Muscle of arm (tissue), 12 donors: ENCODE data around the gene PTPRH. TPM values are rescaled to one million over a fixed set of nuclear protein-coding genes. Genes with fewer than 3 reads are reported as not detected.
A peak's percentile ranks its signal among the peaks of the same experiment; 100 is the strongest.
"Not testable (repeated sequence)": the region's sequence is repeated elsewhere in the genome, so short reads cannot be mapped to it uniquely, and the experiment has no call there.

ENCODE experiments used
- DNase-seq: peaks from one replicate; pipeline ENCODE4 v3.0.0-alpha.2; 2013
- polyA plus RNA-seq, 12 donors: library from polyadenylated mRNA; unstranded; fragments of 120-200 nt; gene quantifications; one replicate each; pipeline ENCODE4 v1.2.1, GENCODE V29; 2013; ENCODE audit not compliant: insufficient read length in 12 of 12

PTPRH gene
- polyA plus RNA-seq, 12 donors, result 0.05 to 4.1 (median 0.22) TPM; not detected in 2

DNA sequence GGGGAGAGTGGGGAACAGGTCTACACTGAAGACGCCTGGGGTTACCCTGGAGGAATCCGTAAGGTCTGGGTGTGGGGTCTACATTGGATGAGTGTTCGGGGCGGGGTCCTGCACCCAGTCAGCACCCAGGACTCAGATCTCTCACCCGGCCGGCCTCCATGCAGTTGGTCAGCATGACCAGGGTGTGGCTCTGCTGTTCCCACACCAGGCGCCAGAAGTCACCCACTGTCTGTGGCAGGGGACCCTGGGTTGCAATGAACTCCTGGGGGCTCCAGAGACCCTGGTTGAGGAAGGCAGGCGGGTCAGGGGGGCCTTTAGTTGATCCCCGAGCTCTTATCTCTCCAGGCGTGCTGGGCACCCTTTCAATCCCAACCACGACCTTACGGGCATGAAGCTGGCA is 23.2 kb downstream of the PTPRH start:
- DNase-seq, result no peak

DNA sequence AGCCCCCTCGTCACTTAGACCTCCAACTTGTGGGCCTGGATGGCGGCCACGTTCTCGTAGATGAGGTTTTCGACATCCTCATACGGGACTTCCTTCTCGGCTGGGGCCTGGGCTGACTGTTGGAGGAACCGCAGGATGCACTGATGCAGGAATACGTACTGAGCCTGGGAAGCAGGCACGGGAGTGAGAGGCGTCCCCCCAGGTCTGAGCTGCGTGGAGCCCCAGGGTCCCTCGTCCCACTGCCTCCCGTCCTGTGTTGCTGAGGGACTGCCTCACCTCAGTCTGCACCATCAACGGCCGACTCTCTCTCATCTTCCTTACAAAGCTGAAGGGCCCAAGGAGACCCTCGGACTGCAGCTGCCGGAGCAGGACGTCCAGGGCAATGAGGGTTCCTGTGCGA is 27.6 kb downstream of the PTPRH start:
- no peak for DNase-seq

DNA sequence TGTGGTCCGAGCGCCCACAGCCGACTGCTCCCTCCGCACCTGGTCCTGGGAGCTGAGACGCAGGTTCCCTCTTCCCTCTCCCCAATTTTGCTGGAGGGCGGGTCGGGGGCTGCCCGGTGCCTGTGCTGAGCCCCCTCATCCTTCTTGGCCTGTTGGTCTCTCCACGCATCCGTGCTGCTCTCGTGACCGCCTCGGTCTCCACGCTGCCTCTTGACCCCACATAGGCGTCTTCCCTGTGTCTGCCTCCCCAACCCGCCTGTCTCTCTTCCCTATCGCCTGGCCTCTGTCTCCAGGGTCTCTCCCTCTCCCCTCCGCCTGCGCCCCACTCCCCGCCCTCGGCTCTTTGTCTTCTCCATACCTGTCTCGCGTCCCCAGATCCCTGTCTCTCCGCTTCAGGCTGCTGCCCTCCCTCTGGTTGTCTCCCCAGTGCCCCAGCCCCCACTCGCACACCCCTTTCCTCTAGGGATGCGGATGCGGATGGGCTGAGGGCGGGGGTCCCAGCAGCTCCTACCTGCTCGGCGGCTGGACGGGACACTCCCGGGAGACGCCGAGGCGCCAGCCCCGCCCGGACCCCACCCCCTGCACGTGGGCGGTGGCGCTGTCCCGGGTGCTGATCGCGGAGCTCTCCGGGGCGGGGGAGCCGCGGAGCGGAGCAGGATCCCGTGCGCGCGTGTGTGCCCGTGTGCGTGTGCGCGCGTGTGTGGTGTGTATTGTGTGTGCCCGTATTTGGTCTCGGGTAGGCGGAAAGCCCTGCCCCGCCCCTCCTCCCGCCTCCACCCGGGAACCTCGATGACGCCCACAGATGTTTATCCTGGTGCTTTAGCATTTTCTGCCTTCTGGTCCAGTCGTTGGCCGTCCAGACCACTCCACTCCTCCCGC is 29.5 kb downstream of the PTPRH start, which contains the start of gene SYT5:
Gene SYT5 (minus strand): TSS at position 684 of the 879 bp plus-strand sequence. CDS start 1,248 bp downstream, outside the sequence.
- DNase-seq, result no peak

DNA sequence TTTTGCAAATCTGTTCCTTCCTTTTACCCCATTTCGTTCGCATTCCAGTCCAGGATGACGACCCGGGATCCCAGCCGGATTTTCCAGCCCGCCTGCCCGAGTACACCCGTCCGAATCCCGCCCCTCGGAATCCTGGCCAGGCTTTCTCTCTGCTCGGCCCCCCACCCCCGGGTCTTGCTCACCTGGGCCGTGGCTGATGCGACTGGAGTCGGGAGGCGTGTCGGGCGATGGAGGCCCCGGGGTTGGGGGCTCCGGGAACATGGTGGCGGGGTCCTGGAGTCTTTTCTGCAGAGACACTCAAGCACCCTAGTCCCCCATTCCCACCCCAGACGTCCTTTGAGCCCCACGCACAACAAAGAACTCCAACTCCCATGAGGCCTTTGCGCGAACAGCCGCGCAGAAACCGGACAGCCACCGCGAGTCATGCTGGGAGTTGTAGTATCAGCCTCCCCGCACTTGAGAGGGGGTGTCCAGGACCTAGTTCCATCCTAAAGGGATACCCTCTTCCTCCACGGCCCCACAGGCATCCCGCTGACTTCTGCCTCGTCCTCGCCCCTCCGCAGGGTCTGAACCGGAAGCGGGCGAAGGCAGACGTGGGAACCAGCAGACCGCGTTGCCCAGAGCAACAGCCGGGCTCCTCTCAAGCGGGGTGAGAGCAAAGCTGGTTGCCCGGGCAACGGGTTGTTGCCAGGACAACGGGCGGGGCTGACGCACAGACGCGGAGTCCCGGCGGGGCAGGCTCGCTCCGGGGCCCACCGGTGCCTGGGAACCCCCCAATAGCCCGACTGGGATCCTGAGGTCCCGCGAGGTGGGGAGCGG is 30.3 kb downstream of the PTPRH start:
- peak; percentile 43 for DNase-seq

DNA sequence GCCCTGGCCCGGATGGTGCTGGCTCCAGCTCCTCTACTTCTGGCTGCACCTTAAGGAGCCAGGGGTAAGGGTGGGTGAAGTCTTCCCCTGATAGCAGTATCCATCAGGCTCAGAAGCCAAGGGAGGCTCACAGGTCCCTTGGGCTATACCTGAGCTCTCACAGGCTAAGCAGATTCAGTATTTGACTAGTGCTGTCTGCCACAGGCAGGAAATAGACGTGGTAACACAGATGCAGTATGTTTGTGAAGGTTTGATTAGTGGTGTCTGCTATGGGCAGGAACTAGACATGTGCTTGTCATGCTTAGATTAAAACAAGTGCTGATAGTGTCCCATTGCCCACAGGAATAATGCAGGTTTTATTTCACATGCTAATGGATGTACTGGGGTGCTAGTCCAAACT is 33.2 kb downstream of the PTPRH start:
- no peak for DNase-seq

DNA sequence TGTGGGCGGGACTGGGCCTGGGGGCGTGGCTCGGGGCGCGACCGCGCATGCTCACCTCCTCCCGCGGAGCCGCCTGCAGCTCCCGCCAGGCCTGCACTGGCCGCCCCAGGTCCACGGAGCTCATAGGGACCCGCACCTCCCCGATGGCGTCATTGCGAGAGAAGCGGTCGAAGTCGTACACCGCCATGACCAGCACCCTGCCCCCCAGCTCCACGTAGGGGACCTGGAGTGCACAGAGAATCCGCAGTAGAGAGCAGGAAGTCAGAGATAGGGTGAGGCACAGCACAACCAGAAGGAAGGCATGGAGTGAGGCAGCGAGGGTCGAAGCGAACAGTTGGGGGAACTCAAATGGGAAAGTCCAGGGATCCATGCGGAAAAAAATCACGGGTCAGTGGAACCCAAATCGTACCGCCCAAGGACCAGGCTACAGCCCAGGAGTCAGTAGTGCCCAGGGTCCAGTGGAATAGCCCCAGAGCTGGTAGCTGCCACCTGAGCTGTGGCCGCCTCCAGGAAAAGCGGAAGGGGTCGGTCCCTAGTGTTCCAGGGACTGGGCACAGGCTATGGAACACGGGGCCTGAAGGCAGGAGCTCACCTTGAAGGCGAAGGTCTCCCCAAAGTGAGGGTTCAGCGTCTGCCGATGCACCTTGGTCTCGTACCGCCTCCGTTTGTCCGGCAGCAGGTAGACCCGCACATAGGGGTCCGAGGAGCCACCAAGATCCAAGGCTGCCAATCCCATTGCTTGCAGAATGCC is 34.0 kb downstream of the PTPRH start:
- no peak for DNase-seq

DNA sequence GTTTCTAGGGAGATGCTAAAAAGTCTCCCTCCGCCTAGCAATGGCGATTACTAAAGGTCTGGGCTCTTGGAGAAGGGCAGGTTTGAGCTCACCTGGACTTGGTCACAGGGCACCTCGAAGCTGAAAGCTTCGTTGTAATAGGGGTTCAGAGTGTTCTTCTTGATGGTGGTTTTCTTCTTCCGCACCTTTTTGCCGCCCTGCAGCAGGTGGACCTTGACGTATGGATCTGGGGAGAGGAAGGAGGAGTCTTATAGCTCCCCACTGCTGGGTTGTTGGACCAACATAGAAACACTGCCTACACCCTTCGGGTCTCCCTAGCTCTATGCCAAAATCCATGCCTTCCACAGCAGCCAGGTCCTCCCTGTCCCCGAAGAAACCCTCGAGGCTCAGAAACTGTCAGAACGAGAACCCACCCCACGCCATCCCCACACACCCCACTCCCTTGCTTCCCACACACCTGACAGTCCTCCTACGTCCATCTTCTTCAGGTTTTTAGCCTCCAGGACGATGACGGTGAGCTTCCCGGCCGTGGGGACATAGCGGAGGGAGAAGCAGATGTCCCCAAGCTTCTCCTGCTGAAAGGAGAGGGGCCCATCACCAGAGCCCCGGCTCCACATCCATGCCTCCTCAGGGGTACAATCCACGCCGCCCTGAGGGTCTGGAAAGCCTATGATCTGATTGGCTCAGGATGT is 34.7 kb downstream of the PTPRH start:
- DNase-seq, result no peak

DNA sequence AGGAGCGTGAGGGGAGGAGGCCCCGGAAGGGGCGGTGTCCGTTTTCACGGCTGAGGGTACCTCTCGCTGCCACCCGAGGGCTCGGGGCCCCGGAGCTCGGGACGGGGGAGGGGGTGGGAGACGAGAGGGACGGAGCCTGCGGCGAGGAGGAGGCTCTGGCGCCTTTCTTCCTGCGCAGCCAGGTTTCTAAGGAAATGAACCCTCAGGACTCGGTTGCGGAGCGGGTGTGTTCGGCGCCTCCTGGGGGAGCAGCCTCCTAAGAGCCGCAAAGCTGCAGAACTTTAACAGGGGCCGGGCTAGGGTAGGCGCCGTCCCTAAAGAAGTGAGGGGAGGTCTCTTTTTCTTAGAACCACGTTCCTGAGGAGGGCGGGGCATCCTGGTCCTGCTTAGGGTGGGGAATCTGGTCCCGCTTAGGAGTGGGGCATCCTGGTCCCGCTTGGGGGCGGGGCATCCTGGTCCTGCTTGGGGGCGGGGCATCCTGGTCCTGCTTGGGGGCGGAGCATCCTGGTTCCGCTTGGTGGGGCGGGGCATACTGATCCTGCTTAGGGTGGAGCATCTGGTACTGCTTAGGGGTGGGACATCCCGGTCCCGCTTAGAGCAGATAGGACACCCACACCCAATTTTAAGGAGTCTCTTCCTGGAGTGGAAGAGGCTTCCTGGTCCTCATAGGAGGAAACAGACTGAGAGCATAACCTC is 35.4 kb downstream of the PTPRH start:
- no peak for DNase-seq

DNA sequence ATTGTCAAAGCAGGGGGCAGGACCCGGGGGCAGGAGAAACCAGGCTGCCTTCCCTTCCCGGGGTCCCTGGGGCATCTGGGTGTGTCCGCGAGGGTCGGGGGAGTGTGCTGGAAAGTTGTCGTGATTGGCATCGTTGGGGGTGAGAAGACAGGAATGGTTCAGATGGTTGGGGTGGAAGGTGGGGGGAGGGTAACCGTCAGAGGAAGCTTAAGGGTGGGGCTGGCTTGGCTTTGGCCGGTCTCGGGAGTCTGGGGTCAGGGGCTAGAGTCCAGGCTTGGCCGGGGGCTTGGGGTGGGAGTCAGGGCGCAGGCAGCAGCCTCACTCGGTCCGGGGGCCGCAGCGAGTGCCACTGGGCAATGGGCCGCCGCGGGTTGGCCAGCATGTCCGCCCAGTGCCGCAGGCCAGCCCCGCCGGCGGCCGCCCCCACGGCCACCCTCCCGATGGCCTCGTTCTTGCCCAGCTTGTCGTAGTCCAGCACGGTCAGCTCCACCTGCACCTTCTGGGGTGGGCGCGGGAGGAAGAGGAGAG is 36.1 kb downstream of the PTPRH start:
- DNase-seq, result no peak

DNA sequence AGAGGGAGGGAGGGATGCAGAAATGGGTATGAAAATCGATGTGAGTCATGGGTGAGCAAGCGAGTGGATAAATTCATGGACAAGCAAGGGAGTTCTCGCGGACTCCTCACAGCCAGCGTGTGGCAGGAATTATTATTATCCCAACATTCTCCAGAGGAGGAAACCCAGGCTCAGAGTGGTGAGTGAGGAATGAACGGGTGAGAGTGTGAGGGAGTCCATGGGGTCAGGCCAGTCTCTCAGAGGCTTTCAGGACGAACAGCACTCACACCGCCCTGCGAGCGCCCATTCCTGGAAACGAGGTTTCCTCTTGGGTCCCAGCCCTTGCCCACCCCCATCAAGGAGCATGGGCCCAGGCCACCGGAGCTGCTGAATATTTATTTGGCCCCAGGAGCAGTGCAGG is 36.6 kb downstream of the PTPRH start:
- DNase-seq, result no peak

DNA sequence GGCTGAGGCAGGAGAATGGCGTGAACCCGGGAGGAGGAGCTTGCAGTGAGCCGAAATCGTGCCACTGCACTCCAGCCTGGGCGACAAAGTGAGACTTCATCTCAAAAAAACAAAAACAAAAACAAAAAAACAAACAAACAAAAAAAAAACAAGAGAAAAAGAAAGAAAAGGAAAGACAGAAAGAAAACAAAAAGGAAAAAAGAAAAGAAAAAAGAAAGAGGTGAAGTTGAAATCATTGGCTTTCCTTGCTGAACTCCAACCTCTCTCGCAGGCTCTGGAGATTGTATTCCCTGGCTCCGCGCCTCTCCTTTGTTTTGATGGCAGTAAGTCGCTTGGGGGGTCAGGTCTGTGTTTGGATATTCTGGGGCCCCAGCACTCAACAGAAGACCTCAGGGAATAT is 37.0 kb downstream of the PTPRH start:
- DNase-seq, result not testable (repeated sequence)

DNA sequence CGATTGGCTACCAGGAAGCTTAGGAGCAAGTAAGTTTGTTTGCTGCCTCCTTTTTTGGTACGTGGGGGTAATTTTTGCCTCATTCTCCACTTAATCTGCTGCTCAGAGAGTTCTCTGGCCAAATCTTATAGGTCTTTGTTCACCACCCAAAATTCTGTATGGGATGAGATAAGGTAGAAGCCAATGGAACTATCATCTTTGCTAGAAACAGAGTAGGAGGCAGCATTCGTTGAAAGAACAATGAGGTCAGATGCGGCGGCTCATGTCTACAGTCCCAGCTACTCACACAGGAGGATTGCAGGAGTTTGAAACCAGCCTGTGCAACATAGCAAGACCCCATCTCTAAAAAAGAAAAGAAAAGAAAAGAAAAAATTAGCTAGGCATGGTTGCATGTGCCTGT is 37.9 kb downstream of the PTPRH start:
- DNase-seq, result no peak

DNA sequence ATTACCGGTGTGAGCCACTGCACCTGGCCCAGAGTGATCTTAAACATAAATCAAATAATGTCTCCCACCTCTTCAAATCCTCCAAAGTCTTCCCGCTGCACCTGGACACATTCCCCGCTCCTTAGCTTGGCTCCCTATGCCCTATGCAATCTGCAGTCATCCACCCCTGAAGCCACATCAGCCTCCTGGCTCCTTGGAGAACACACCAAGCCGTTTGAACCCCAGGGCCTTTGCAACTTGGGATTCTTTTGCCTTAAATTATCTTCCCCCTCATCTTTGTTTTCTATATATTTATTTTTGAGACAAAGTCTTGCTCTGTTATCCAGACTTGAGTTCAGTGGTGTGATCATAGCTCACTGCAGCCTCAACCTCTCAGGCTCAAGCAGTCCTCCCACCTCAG is 40.2 kb downstream of the PTPRH start:
- no peak for DNase-seq

DNA sequence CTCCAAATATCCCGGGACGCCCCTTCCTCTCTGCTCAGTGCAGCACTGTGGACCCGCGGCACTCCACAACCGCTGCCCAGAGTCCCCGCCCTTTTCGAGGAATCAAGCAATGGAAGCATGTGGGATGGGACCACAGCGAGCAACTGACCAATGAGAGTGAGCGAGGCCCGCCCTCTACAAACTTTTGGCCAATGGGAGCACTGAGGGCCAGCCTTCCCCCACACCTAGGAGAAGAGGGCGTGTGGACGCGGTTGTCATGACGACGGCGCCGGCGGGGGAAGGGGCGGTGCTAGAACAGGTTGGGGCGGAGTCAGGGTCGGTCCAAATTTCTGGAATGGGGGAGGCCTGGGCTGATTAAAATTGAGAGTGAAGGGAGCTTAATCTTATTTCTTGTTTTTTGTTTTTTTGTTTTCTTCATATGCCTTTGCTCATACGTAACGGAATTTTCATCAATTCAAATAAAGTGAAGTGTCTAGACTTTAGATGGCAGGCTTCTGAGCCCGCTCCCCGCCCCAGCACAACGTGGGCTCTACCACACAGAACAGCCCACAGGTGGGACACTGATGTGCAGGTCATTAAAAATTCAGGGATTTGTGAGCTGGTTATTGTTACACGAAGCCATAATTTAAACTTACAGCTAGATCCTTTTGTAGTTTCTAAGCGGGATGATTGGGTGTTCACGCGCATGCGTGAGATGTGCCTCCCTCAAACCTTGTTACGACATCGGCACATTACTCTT is 42.6 kb downstream of the PTPRH start, which contains the start of gene DNAAF3:
Gene DNAAF3 (minus strand): TSS at position 84 of the 739 bp plus-strand sequence. CDS start 200 bp downstream, outside the sequence.
- DNase-seq, result peak; percentile 81

DNA sequence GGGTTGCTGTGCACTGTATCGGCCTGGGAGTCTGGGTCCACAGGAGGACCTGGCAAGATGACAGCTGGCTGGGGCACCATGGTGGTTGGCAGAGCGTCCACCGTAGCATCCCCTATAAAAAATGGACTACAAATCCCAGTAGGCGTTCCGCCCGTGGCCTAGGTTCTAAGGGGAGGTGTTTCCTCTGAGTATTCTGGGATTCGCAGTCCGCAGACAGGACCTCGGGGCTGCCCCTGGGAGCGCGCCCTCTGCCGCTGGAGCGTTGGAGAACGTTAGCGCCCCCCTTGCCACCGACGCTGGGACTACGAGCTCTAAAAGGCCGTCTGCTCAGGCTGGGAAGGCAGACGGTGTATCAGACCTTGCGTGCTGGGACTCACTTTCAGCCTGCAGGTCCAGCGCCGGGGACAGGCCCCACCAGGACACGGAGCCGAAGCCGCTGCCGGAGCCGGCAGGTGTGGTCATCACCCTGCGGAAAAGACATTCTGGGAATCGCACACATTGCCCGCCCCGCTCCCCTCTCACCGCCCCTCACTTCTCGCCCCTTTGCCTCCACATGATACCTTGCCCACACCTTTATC is 43.3 kb downstream of the PTPRH start:
- no peak for DNase-seq

DNA sequence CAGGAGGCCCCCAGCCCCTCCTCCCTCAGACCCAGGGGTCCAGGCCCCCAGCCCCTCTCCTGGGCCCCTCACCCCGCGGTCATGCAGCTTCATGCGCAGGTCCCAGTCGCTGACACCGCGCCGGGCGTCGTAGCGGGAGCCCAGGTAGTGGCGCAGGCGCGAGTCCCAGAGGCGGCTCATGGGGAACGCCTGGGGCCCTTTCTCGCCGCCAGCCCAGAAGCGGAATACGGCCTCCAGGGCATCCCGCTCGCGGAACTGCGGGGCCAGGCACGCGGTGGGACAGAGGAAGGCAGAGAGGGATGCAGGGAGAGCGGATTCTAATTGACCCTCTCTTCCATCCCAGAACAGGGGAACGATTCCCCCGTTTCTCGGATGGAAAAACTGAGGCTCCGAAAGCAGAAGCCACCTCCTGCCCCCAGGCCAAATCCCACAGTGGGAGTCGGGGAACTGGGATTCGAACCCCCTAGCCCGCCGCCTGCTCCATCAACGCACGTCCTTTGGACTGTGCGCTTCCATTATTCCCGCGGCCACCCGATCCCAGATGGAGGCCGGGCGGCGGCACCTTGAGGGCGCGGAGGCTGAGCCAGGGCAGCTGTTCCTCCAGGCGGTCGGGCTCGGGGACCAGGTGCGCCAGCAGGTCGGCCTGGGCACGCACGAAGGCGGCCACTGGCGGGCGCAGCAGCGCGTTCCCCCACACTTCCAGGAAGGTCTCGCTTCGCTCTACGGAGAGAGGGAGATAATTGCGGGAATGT is 47.6 kb downstream of the PTPRH start:
- DNase-seq, result no peak

DNA sequence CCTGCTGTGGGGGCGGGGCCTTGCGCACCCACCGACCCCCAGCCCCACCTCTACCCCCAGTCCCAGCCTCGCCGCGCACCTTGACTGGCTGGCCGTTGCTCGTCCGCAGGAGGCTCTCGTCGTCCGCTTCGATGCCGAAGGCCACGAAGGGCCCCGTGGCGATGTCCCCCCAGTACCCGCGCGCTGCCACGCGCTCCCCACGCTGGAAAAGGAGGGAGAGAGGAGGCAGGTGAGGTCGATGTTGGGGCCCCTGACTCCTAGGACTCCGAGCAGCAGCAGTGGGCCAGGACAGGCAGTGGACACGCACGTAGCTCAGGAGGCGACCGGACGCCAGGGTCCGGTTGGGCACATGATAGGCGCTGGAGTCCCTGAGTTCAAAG is 48.3 kb downstream of the PTPRH start:
- no peak for DNase-seq
